ENCODE results near the gene WWC1. TPM values are rescaled to one million over a fixed set of nuclear protein-coding genes. Genes with fewer than 3 reads are reported as not detected.

WWC1 gene
- total RNA-seq, 1 experiment from 2014 or later, result 13.2 TPM

DNA sequence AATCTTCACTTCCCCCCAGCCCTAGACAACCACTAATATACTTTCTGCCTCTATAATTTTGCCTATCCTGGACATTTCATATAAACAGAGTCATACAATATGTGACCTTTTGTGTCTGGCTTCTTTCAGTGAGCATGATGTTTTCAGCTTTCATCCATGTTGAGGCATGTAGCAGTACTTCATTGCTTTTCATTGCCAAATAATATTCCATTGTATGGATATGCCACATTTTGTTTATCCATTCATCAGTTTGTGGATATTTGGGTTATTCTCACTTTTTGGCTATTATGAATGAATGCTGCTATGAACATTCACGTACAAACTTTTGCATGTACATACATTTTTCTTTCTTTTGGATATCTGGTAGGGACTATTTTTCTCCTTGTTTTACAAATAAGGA is 49.0 kb downstream of the WWC1 start:
- no peak for DNase-seq (ENCODE audit: low read depth in 1 of 2, low spot score in 2 of 2)
- H3K27ac ChIP-seq, result no peak overlapping the region
- no peaks in the 10 kb centered on the region for H3K9me3 ChIP-seq (replicated peaks)
- H3K4me3 ChIP-seq, result no peak overlapping the region
- H3K36me3 ChIP-seq, result no peaks in the 10 kb centered on the region; the same call in 1 of the 2 replicates
- H3K4me1 ChIP-seq (replicated peaks), result peaks cover 11% of the 10 kb centered on the region
- H3K27me3 ChIP-seq (replicated peaks), result no peaks in the 10 kb centered on the region

DNA sequence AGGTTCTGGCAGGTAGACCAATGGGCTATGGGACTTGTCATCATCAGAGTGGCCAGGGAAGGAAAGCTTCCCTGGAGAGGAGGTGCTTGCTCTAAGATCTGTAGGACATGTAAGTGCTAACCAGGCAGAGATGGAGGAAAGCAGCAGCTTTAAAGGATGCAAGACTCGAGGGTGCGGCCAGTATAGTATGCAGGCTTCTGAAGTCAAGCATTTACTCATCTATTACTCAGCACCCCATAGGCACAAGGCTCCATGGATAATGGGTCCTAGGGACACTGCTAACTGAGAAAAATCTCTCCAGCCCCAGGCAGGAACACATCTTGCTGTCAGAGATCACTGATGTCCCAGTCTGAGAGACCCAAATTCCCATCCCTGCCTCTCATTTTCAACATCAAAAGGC is 49.7 kb downstream of the WWC1 start:
- no peak for DNase-seq (ENCODE audit: low read depth in 1 of 2, low spot score in 2 of 2)

DNA sequence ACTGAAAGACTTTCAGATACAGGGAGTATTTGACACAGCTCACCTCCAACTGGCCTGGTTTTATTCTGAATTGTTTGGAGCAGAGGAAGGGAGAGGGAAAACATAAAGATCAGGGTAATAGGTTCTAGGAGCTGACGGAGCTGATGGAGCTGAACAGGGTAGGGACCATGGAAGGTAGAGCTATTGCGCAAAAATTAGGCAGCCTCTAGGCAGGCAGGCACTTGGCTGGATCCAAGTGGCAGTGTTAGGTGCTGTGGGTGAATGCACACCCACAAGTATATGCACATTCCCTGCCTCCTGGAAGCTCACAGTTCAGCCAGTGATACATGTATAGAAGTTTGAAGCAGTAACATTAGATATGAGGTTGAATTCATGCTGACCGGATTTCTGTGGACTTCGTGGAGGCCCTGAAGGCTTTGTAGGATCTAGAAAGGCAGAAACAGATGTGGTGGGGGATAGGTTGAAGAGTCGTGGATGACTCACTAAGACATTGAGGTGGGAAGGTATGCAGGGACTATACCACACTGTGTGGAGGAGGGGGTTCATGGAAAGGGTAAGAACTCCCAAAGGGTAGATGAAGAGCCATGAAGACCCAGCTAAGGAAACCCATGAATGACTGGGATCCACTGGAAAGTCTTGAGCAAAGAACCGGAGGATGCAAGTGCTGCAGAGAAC is 50.8 kb downstream of the WWC1 start:
- Histone ChIP-seq H3K27ac (no peak overlapping the region), H3K4me3 (no peak overlapping the region), H3K27me3 (replicated peaks) (no peaks in the 10 kb centered on the region), H3K4me1 (replicated peaks) (peaks cover 11% of the 10 kb centered on the region), H3K36me3 (no peaks in the 10 kb centered on the region; the same call in 1 of the 2 replicates), H3K9me3 (replicated peaks) (no peaks in the 10 kb centered on the region)
- DNase-seq (ENCODE audit: low read depth in 1 of 2, low spot score in 2 of 2), result no peak

More for the DNA sequence above, 49.7 kb downstream of the WWC1 start:
- no peaks in the 10 kb centered on the region for H3K27me3 ChIP-seq (replicated peaks)
- H3K27ac ChIP-seq, result no peak overlapping the region
- H3K4me1 ChIP-seq (replicated peaks), result peaks cover 11% of the 10 kb centered on the region
- H3K4me3 ChIP-seq, result no peak overlapping the region
- no peaks in the 10 kb centered on the region for H3K9me3 ChIP-seq (replicated peaks)
- H3K36me3 ChIP-seq, result no peaks in the 10 kb centered on the region; the same call in 1 of the 2 replicates

DNA sequence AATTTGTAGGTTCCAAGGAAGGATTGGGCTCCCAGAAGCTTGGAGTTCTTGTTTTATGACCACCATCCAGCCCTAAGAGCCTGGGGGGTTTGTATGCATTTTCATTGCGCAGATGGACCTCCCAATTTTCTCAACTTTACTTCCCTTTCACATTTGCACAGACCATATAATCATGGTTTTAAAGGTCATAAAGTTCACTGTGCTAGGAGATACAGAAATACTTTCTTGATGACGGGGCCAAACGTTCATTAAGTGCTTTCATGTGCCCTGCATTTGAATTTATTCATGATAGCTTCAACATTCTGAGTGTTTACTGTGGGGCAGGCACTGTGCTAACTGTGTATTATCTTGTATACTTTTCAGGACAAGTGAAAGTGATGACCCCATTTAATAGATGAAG is 51.5 kb downstream of the WWC1 start:
- Histone ChIP-seq H3K4me3 (no peak overlapping the region), H3K27me3 (replicated peaks) (no peaks in the 10 kb centered on the region), H3K27ac (no peak overlapping the region), H3K36me3 (no peaks in the 10 kb centered on the region; the same call in 1 of the 2 replicates), H3K9me3 (replicated peaks) (no peaks in the 10 kb centered on the region), H3K4me1 (replicated peaks) (peaks cover 11% of the 10 kb centered on the region)
- no peak for DNase-seq (ENCODE audit: low read depth in 1 of 2, low spot score in 2 of 2)

DNA sequence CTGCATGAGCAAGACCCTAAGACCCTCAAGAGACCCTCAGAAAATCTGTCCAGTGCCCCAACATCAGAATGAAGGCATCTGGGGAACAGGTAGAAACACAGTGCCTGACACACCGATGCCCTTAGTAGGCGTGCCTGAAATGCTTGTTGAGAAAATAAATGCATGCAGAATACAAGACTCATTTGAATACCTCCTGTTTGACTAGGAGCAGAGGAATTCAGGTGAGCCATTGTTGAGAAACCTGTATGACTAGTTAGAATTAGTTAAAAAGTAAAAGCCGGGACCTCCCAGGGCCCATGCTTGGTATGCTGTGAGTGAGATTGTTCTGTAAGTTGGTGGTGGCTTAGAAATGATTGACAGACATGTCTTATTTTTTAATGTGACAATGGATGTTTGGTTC is 55.0 kb downstream of the WWC1 start:
- Histone ChIP-seq H3K9me3 (replicated peaks) (no peaks in the 10 kb centered on the region), H3K36me3 (no peaks in the 10 kb centered on the region; the same call in 1 of the 2 replicates), H3K27me3 (replicated peaks) (no peaks in the 10 kb centered on the region), H3K4me3 (no peak overlapping the region), H3K4me1 (replicated peaks) (peaks cover 11% of the 10 kb centered on the region), H3K27ac (no peak overlapping the region)
- DNase-seq (ENCODE audit: low read depth in 1 of 2, low spot score in 2 of 2), result no peak

DNA sequence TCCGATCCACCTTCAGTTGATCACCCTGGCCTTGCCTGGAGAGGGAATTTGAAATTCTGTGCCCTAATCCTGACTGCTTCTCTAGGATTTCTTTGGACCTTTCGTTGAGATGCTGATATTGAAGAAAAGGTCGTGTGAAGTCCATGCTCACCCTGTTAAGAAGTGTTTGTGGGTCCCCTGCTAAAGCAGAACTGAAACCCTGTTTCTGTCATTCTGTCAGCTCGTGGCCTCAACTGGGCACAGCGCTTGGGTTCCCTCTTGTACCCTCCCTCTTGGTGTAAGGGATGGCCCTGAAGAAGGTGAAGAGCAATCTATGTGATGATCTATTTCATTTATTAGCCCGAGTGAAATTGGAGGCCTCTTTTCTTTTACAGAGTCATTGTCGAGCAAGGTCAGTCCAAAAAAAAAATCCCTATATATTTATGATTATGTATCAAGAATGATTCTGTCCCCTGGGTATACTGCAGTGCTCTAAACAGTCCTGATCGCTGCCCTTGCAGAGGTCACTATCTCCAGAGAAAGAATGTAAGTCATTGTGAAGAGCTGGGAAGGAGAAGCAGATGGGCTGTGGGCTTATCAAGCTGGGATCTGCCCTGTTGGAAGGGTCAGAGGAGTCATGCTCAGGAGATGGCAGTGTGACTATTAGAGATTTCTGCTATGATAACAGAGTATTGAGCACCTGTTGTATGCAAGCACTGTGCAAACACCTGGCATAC is 56.1 kb downstream of the WWC1 start:
- H3K4me1 ChIP-seq (replicated peaks), result peaks cover 6% of the 10 kb centered on the region
- no peak for DNase-seq (ENCODE audit: low read depth in 1 of 2, low spot score in 2 of 2)

DNA sequence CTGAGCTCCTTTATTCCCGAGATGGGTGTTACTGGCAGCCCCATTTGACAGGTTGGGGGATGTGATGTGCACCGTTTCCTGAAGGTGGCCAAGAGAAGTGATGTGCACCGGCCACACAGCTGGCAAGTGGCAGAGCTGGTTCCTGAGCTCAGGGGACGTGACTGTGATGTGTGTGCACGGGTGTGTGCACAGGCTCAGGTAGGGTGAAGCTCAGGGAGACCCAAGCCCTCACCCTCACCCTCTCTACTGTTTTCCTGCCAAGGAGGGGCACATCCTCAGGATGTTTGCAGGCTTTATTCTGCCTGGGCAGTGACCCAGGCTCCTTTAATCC is 56.6 kb downstream of the WWC1 start:
- Histone ChIP-seq H3K36me3 (no peaks in the 10 kb centered on the region; the same call in 1 of the 2 replicates), H3K27me3 (replicated peaks) (no peaks in the 10 kb centered on the region), H3K27ac (no peak overlapping the region), H3K9me3 (replicated peaks) (no peaks in the 10 kb centered on the region), H3K4me1 (replicated peaks) (peaks cover under 1% of the 10 kb centered on the region), H3K4me3 (no peak overlapping the region)
- DNase-seq (ENCODE audit: low read depth in 1 of 2, low spot score in 2 of 2), result no peak

More for the DNA sequence above, 56.1 kb downstream of the WWC1 start:
- Histone ChIP-seq H3K36me3 (no peaks in the 10 kb centered on the region; the same call in 1 of the 2 replicates), H3K27ac (no peak overlapping the region), H3K9me3 (replicated peaks) (no peaks in the 10 kb centered on the region), H3K4me3 (no peak overlapping the region), H3K27me3 (replicated peaks) (no peaks in the 10 kb centered on the region)

DNA sequence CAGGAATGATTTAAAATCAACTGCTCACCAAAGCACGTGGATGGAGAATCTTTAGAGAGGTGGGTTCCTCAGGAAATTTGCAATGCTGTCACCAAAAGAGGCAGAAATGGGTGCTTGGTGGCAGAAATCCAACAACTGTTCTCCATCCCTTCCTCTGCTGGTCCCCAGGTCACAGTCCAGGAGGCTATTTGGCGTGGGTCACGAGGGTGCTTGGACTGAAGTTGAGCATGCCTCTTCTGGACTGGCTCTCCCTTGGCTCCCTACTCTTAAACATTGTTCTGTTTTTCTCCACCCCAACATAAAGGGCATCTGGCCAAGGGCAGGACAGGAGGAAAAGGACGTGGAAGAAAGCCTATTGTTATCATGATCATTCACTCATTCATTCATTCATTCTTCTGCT is 58.9 kb downstream of the WWC1 start:
- Histone ChIP-seq H3K4me1 (replicated peaks) (no peaks in the 10 kb centered on the region), H3K4me3 (no peak overlapping the region), H3K9me3 (replicated peaks) (no peaks in the 10 kb centered on the region), H3K27ac (no peak overlapping the region), H3K27me3 (replicated peaks) (no peaks in the 10 kb centered on the region), H3K36me3 (no peaks in the 10 kb centered on the region)
- no peak for DNase-seq (ENCODE audit: low read depth in 1 of 2, low spot score in 2 of 2)

DNA sequence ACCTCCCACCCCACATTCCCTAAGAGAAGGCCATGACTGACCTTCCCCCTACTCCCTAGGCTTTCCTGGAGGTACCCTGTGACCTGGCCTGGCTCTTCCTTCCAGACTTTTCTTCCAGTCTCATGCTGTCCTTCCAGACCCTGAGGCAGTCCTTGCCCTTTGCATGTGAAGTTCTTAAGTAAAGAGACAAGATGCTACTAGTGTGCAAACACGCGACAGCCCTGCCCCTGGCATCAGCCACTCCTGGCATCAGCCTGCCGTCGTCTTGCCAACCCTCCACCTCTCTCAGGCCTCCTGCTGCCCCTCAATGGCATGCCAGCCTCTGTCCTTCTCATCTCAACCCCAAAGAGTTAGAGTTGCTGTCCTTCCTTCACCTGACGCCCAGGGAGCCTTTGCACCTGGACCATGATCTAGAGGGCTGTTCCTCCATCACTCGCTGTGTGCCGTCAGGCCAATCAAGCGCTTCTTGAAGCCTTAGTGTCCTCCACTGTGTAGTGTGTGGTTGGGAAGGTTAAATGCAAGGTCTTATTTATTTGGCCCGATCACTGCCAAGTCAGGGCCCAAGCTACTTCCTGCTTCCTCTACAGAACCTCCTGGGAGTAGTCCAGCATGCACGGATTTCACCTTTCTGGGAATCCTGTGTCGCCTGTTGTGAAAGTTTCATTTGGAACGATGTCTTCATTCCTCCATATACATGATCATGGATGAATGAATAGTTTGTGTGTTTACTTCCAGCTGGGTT is 61.9 kb downstream of the WWC1 start:
- Histone ChIP-seq H3K4me3 (no peak overlapping the region), H3K27me3 (replicated peaks) (no peaks in the 10 kb centered on the region), H3K27ac (no peak overlapping the region), H3K4me1 (replicated peaks) (no peaks in the 10 kb centered on the region), H3K36me3 (no peaks in the 10 kb centered on the region), H3K9me3 (replicated peaks) (no peaks in the 10 kb centered on the region)
- no peak for DNase-seq (ENCODE audit: low read depth in 1 of 2, low spot score in 2 of 2)

DNA sequence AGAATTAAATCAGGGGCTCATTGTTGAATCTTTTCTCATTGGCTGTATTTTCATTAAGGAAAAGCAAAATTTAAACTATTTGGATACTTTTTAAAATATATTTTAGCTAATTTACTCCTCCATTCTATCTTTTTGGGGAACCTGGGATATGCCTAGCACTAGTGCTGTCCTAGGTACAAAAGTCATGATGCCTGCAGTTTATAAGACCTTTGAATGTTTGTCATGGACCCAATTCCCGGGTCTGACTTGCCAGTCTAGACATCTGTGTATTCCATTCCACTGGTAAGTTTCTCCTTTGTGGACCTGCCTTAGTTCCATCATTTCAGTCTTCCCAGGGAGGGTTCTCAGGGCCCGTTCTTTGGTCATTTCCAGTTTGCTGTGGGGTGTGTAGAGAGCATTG is 63.0 kb downstream of the WWC1 start:
- H3K27ac ChIP-seq, result no peak overlapping the region
- no peaks in the 10 kb centered on the region for H3K36me3 ChIP-seq
- DNase-seq (ENCODE audit: low read depth in 1 of 2, low spot score in 2 of 2), result no peak
- no peak overlapping the region for H3K4me3 ChIP-seq
- H3K4me1 ChIP-seq (replicated peaks), result no peaks in the 10 kb centered on the region
- H3K27me3 ChIP-seq (replicated peaks), result no peaks in the 10 kb centered on the region
- no peaks in the 10 kb centered on the region for H3K9me3 ChIP-seq (replicated peaks)

DNA sequence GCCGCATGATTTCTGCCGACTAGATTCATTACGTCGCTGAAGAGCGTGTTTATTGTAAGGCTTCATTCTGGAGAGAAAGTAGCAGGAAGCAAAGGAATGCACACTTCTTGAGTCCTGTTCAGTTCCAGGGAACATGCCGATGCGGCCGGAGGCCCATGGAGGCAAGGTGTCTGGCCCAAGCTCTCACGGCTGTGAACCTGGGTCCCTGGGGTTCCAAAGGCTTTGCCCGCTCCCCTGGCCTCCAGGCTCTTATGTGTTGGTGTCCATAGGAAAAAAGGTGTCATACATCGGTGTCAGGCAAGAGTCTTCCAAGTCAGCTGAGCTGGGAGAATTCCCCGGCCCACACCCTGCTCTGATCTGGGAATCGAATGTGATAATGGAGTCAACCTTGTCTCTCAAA is 64.7 kb downstream of the WWC1 start:
- Histone ChIP-seq H3K36me3 (no peaks in the 10 kb centered on the region), H3K4me3 (no peak overlapping the region), H3K27ac (no peak overlapping the region), H3K9me3 (replicated peaks) (no peaks in the 10 kb centered on the region), H3K27me3 (replicated peaks) (no peaks in the 10 kb centered on the region), H3K4me1 (replicated peaks) (no peaks in the 10 kb centered on the region)
- DNase-seq (ENCODE audit: low read depth in 1 of 2, low spot score in 2 of 2), result no peak

DNA sequence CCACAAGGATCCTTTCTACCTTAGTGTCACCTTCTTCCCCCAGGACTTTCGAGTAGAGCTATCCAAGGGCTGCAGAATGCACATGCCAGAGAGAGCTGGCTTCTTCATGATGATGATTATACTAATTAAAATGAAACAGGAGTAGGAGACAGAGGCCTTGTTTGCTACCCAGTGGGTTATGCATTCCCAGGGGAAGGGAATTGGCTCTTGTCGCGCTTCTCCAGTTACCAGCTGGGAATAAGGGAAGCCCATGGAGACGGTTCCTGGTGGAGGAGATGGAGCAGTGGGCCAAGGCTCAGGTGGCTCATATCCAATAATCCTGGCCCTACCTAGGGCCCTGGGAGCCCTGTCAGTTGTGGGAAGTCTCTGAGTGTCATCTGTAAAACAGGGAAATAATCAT is 65.1 kb downstream of the WWC1 start:
- no peak overlapping the region for H3K27ac ChIP-seq
- no peaks in the 10 kb centered on the region for H3K4me1 ChIP-seq (replicated peaks)
- no peaks in the 10 kb centered on the region for H3K9me3 ChIP-seq (replicated peaks)
- DNase-seq (ENCODE audit: low read depth in 1 of 2, low spot score in 2 of 2), result no peak
- no peaks in the 10 kb centered on the region for H3K36me3 ChIP-seq
- H3K4me3 ChIP-seq, result no peak overlapping the region
- H3K27me3 ChIP-seq (replicated peaks), result no peaks in the 10 kb centered on the region

DNA sequence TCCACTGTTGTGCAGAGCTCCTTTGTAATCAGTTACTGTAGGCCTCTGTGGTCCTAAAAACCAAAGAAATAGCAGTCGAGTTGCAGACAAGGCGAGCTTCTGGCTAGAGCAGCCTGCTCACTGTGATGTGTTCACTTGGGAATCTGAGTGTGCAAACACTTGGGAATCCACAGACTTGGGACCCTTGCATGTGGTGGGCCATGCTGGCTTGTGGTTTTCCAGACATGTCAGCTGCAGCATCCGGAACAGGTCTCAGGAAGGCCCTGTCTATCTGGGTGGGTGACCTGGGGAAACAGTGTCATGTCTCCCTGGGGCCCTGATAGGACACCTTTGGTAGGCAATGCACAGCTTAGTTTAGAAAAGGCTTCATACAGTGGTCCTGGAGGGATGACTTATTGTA is 66.4 kb downstream of the WWC1 start:
- H3K27me3 ChIP-seq (replicated peaks), result no peaks in the 10 kb centered on the region
- no peak overlapping the region for H3K4me3 ChIP-seq
- H3K9me3 ChIP-seq (replicated peaks), result no peaks in the 10 kb centered on the region
- no peak overlapping the region for H3K27ac ChIP-seq
- H3K4me1 ChIP-seq (replicated peaks), result no peaks in the 10 kb centered on the region
- H3K36me3 ChIP-seq, result no peaks in the 10 kb centered on the region
- no peak for DNase-seq (ENCODE audit: low read depth in 1 of 2, low spot score in 2 of 2)

DNA sequence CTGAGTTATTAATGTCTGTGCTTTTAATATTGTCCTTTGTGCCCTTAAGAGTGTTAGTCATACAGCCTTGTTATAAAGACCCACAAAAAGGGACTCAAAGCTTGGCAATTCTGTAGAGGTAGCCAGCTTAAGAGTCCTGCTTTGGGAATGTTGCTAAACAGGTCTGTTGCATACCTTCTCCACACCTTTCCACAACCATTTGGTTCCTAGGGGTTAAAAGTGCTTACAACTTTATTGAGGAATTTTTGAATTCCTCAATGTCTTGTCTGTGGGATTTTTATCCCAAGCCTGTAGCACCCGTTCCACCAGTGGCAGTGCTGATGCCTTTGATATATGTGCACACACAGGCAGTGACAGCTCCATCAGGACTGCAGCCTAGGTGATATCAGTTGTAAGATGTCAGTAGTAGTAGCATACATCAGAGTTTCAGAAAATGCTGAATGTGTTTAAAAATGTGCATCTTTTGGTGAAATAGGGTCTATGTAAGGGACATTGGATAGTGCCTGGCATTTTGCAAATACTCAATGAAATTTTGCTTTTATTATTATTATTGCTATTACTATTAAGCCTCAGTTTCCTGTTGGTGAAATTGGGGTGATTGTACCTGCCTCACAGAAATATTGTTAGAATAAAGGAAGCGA is 68.5 kb downstream of the WWC1 start:
- Histone ChIP-seq H3K27ac (no peak overlapping the region), H3K9me3 (replicated peaks) (no peaks in the 10 kb centered on the region), H3K27me3 (replicated peaks) (no peaks in the 10 kb centered on the region), H3K4me1 (replicated peaks) (peaks cover 14% of the 10 kb centered on the region), H3K4me3 (no peak overlapping the region), H3K36me3 (no peaks in the 10 kb centered on the region)
- no peak for DNase-seq (ENCODE audit: low read depth in 1 of 2, low spot score in 2 of 2)
